Panc1 (cell line): Measurements from ENCODE around the gene PRKD2. TPM values are rescaled to one million over a fixed set of nuclear protein-coding genes. Genes with fewer than 3 reads are reported as not detected.

ENCODE experiments used
- ATAC-seq: fragments of 200-7000 bp; cut with Tn5 transposase; 2 replicates; pipeline ENCODE4 v1.9.1; 2020; ENCODE audit warnings: mild to moderate bottlenecking, moderate library complexity
- BruUV-seq: library from RNA; stranded (reverse); fragments of 400-500 nt; replicated peaks from 2 replicates; lab custom pipeline; 2021; lab: Mats Ljungman, UMichigan
- CTCF ChIA-PET: fragments of 300-600 bp; sonication (Branson Sonifier 250); formaldehyde crosslinking; loops from one replicate; lab custom pipeline; 2022; ENCODE audit warnings: antibody characterized with exemption; lab: Charles Lee
- POLR2A ChIA-PET: fragments of 300-600 bp; sonication (Branson Sonifier 250); formaldehyde crosslinking; loops from one replicate; lab custom pipeline; 2022; ENCODE audit warnings: antibody characterized with exemption; lab: Charles Lee
- DNase-seq: peaks from one replicate; pipeline ENCODE4 v3.0.0-alpha.2; 2010; ENCODE audit warnings: low read depth, low spot score
- H3K27ac ChIP-seq: 2 replicates; pipeline ENCODE4 v1.5.1; 2011; ENCODE audit warnings: mild to moderate bottlenecking, low read length, inconsistent platforms
- H3K27me3 ChIP-seq: fragments of 200-500 bp; sonication (Bioruptor generic); 2 replicates; pipeline ENCODE4 v1.6.0; 2014; ENCODE audit warnings: low read length, inconsistent platforms; ENCODE audit not compliant: control insufficient read depth, insufficient read depth
- H3K36me3 ChIP-seq: fragments of 200-500 bp; sonication (Bioruptor generic); 2 replicates; pipeline ENCODE4 v1.5.1; 2014; ENCODE audit warnings: inconsistent platforms, mild to moderate bottlenecking, low read length, moderate library complexity; ENCODE audit not compliant: control insufficient read depth, insufficient read depth
- H3K4me1 ChIP-seq: 2 replicates; pipeline ENCODE4 v1.5.1; 2011; ENCODE audit warnings: inconsistent platforms, mild to moderate bottlenecking, low read length, moderate library complexity; ENCODE audit not compliant: control insufficient read depth, insufficient read depth
- H3K4me3 ChIP-seq, 2 experiments: 2 replicates each; pipeline ENCODE4 v1.5.1; 2011 to 2012; ENCODE audit warnings: low read depth in 2 of 2, low read length in 2 of 2, mild to moderate bottlenecking in 2 of 2, inconsistent platforms in 1 of 2, moderate library complexity in 1 of 2
- H3K9me3 ChIP-seq: fragments of 200-500 bp; sonication (Bioruptor generic); 2 replicates; pipeline ENCODE4 v1.5.1; 2014; ENCODE audit warnings: low read depth, mild to moderate bottlenecking, inconsistent platforms, low read length, moderate library complexity; ENCODE audit not compliant: control insufficient read depth, insufficient read depth
- POLR2AphosphoS5 ChIP-seq: IDR thresholded peaks from 2 replicates; pipeline ENCODE4 v1.6.1; 2012; ENCODE audit warnings: mild to moderate bottlenecking, low read depth, low read length, moderate library complexity
- SIN3A ChIP-seq: IDR thresholded peaks from 2 replicates; pipeline ENCODE4 v1.6.1; 2012; ENCODE audit warnings: low read depth, mild to moderate bottlenecking, low read length, moderate library complexity, borderline replicate concordance; ENCODE audit not compliant: insufficient read depth
- TCF7L2 ChIP-seq: IDR thresholded peaks from 2 replicates; pipeline ENCODE4 v1.6.1; 2011; ENCODE audit warnings: mild to moderate bottlenecking, low read depth, low read length, inconsistent platforms
- in situ Hi-C: cut with HindIII; loops from 2 replicates; pipeline ENCODE4 v1.10.0; 2016; ENCODE audit warnings: low sequenced_read_pairs, low pct_unique_long_range_greater_than_20kb
- intact Hi-C: fragments of 100-400 bp; cut with micrococcal nuclease; formaldehyde crosslinking; loops from one replicate; pipeline ENCODE4 v1.10.0; 2022; ENCODE audit not compliant: unreplicated experiment
- total RNA-seq: library from RNA; stranded (reverse); gene quantifications from one replicate; pipeline ENCODE4 v1.2.1, GENCODE V29; 2021; ENCODE audit not compliant: unreplicated experiment
- TF ChIP-seq, protein P1 (sequence below): fragments of 450-650 bp; IDR thresholded peaks from 2 replicates; pipeline ENCODE4 v1.5.1; 2017; ENCODE audit warnings: mild to moderate bottlenecking
- TF ChIP-seq, protein P2 (sequence below), 2 experiments: IDR thresholded peaks; 2 replicates each; pipeline ENCODE4 v1.6.1; 2011 to 2012; ENCODE audit warnings: low read depth in 2 of 2, control low read depth in 1 of 2, low read length in 1 of 2, mild to moderate bottlenecking in 1 of 2, moderate library complexity in 1 of 2; ENCODE audit not compliant: insufficient read depth in 1 of 2

Gene PRKD2
- total RNA-seq, 1 experiment from 2014 or later: 41.2 TPM

DNA sequence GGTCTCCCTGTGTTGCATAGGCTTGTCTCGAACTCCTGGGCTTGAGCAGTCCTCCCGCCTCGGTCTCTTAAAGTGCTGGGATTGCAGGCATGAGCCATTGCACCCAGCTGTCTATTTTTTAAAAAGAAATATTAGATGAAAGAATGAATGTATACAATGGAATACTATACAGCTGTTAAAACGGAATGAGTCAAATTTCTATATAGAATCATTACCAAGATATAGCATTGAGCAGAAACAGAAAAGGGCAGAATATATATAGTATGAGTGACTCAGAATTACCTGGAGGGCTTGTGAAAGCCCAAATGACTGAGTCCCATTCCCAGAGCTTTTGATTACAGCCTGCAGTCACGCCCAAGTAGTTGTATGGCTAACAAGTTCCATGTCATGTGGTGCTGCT, 60.4 kb downstream of the PRKD2 start:
- DNase-seq: no peak
- intact Hi-C loops: no loop called here

DNA sequence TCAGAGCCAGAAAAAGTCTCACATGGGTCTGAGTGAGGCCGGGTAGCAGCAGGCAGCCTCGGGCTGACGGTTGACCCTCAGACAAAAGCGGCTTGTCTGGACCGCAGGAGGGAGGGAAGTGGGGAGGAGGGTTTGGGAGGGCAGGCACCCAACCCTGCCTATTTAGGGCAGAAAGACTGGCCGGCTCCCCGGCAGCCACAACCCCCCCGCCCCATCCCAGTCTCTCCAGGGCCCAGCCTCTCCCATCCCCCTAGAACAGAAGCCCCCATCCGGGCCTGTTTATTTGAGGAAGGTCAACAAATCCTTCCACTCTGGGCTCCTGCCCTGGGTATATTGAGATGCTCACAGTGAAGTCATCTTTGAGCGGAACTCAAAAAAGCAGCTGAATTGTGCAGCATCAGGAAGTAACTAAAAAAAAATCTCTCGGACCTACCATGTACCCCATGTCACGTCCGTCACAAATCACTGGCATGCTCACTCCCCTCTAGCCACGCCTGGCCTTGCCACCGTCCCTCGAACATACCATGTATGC, 62.2 kb downstream of the PRKD2 start:
- TF ChIP-seq POLR2AphosphoS5: no peak
- no peak for TF ChIP-seq SIN3A
- no peak for TF ChIP-seq TCF7L2
- TF ChIP-seq, protein P1, sequence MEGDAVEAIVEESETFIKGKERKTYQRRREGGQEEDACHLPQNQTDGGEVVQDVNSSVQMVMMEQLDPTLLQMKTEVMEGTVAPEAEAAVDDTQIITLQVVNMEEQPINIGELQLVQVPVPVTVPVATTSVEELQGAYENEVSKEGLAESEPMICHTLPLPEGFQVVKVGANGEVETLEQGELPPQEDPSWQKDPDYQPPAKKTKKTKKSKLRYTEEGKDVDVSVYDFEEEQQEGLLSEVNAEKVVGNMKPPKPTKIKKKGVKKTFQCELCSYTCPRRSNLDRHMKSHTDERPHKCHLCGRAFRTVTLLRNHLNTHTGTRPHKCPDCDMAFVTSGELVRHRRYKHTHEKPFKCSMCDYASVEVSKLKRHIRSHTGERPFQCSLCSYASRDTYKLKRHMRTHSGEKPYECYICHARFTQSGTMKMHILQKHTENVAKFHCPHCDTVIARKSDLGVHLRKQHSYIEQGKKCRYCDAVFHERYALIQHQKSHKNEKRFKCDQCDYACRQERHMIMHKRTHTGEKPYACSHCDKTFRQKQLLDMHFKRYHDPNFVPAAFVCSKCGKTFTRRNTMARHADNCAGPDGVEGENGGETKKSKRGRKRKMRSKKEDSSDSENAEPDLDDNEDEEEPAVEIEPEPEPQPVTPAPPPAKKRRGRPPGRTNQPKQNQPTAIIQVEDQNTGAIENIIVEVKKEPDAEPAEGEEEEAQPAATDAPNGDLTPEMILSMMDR: no peak
- TF ChIP-seq, protein P2, sequence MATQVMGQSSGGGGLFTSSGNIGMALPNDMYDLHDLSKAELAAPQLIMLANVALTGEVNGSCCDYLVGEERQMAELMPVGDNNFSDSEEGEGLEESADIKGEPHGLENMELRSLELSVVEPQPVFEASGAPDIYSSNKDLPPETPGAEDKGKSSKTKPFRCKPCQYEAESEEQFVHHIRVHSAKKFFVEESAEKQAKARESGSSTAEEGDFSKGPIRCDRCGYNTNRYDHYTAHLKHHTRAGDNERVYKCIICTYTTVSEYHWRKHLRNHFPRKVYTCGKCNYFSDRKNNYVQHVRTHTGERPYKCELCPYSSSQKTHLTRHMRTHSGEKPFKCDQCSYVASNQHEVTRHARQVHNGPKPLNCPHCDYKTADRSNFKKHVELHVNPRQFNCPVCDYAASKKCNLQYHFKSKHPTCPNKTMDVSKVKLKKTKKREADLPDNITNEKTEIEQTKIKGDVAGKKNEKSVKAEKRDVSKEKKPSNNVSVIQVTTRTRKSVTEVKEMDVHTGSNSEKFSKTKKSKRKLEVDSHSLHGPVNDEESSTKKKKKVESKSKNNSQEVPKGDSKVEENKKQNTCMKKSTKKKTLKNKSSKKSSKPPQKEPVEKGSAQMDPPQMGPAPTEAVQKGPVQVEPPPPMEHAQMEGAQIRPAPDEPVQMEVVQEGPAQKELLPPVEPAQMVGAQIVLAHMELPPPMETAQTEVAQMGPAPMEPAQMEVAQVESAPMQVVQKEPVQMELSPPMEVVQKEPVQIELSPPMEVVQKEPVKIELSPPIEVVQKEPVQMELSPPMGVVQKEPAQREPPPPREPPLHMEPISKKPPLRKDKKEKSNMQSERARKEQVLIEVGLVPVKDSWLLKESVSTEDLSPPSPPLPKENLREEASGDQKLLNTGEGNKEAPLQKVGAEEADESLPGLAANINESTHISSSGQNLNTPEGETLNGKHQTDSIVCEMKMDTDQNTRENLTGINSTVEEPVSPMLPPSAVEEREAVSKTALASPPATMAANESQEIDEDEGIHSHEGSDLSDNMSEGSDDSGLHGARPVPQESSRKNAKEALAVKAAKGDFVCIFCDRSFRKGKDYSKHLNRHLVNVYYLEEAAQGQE (IDR thresholded peaks at IDR 0.05; ENCODE audit: insufficient read depth in 1 of 2, low read depth in 2 of 2, low read length in 1 of 2): no peak
- BruUV-seq: no TSS peak
- no peaks in the 10 kb centered on the region for H3K36me3 ChIP-seq
- H3K27ac ChIP-seq: no peak overlapping the region
- H3K9me3 ChIP-seq: no peaks in the 10 kb centered on the region
- DNase-seq: no peak
- in situ Hi-C loops (no loop called here), intact Hi-C loops (no loop called here)
- ATAC-seq: no peak
- no peaks in the 10 kb centered on the region for H3K4me1 ChIP-seq
- no peak overlapping the region for H3K4me3 ChIP-seq
- CTCF ChIA-PET: no interaction called here
- POLR2A ChIA-PET: no interaction called here
- no peaks in the 10 kb centered on the region for H3K27me3 ChIP-seq

More for the DNA sequence above, 60.4 kb downstream of the PRKD2 start:
- no peaks in the 10 kb centered on the region for H3K9me3 ChIP-seq
- no TSS peak for BruUV-seq
- H3K4me1 ChIP-seq: peaks cover 7% of the 10 kb centered on the region; the same call in 1 of the 2 replicates
- H3K4me3 ChIP-seq: no peak overlapping the region
- TF ChIP-seq SIN3A (no peak), POLR2AphosphoS5 (no peak), TCF7L2 (no peak)
- TF ChIP-seq, protein P2 (IDR thresholded peaks at IDR 0.05; ENCODE audit: insufficient read depth in 1 of 2, low read depth in 2 of 2, low read length in 1 of 2): no peak
- TF ChIP-seq, protein P1: no peak
- ChIA-PET POLR2A (no interaction called here), CTCF (no interaction called here)
- ATAC-seq: no peak
- H3K36me3 ChIP-seq: no peaks in the 10 kb centered on the region
- in situ Hi-C loops: no loop called here
- H3K27ac ChIP-seq: no peak overlapping the region
- no peaks in the 10 kb centered on the region for H3K27me3 ChIP-seq
